SU-DHL-6 (cell line): ENCODE results near the gene WASL.

Experiments
- CTCF ChIP-seq: fragments of 200-600 bp; sonication (generic); IDR thresholded peaks from one replicate; pipeline ENCODE4 v1.5.1; 2017; ENCODE audit warnings: antibody characterized with exemption, mild to moderate bottlenecking, low read length, moderate library complexity; ENCODE audit not compliant: insufficient read depth, poor library complexity, severe bottlenecking
- EZH2phosphoT487 ChIP-seq: fragments of 200-600 bp; sonication (generic), shearing (Covaris generic); conservative IDR thresholded peaks from 2 replicates; pipeline ENCODE4 v1.6.1; 2018; ENCODE audit warnings: mild to moderate bottlenecking, antibody characterized with exemption, low read length, moderate library complexity, mixed read lengths

- TF ChIP-seq CTCF (no peak), EZH2phosphoT487 (no peak)
Observed at GRCh38 chr7:123677061-123677715, 71.6 kb downstream of the WASL start.
